Stimulated activated naive CD4-positive, alpha-beta T cell (primary cell): ENCODE measurements around the gene RNF157.
"Not testable (repeated sequence)": the region's sequence is repeated elsewhere in the genome, so short reads cannot be mapped to it uniquely, and the experiment has no call there.

Experiments used
- DNase-seq, 6 experiments: peaks; one replicate each; lab custom pipeline; 2025; lab: John Stamatoyannopoulos, UW

The RNF157 gene

GRCh38 chr17:76234354-76234679, 6.0 kb downstream of the RNF157 start:
- no peak for DNase-seq

- no peak for DNase-seq
Observed at GRCh38 chr17:76233588-76234353, 6.5 kb downstream of the RNF157 start.

GRCh38 chr17:76232342-76232741, 8.0 kb downstream of the RNF157 start:
- no peak for DNase-seq

- DNase-seq: not testable (repeated sequence)
Observed at GRCh38 chr17:76226749-76227148, 13.5 kb downstream of the RNF157 start.

- not testable (repeated sequence) for DNase-seq
Observed at GRCh38 chr17:76225373-76226086, 14.8 kb downstream of the RNF157 start.

GRCh38 chr17:76223802-76224201, 16.5 kb downstream of the RNF157 start:
- DNase-seq: no peak

GRCh38 chr17:76219670-76220383, 20.5 kb downstream of the RNF157 start:
- DNase-seq: no peak

GRCh38 chr17:76217081-76217480, 23.2 kb downstream of the RNF157 start:
- no peak for DNase-seq

- no peak for DNase-seq
Observed at GRCh38 chr17:76213491-76213890, 26.8 kb downstream of the RNF157 start.

- DNase-seq: no peak
Observed at GRCh38 chr17:76208120-76208519, 32.2 kb downstream of the RNF157 start.

- DNase-seq: no peak
Observed at GRCh38 chr17:76207275-76208059, 32.8 kb downstream of the RNF157 start.

- DNase-seq: not testable (repeated sequence)
Observed at GRCh38 chr17:76205542-76206144, 34.6 kb downstream of the RNF157 start.

GRCh38 chr17:76204277-76204676, 36.0 kb downstream of the RNF157 start:
- no peak for DNase-seq

- DNase-seq: no peak
Observed at GRCh38 chr17:76200354-76200753, 39.9 kb downstream of the RNF157 start.

GRCh38 chr17:76199469-76199868, 40.8 kb downstream of the RNF157 start:
- peak; percentile 42 to 85 (median 74) for DNase-seq

GRCh38 chr17:76198702-76199101, 41.6 kb downstream of the RNF157 start:
- DNase-seq: no peak

- DNase-seq: no peak
Observed at GRCh38 chr17:76197911-76198310, 42.4 kb downstream of the RNF157 start.

- DNase-seq: no peak
Observed at GRCh38 chr17:76196675-76197074, 43.6 kb downstream of the RNF157 start.

- DNase-seq: no peak
Observed at GRCh38 chr17:76195281-76196096, 44.8 kb downstream of the RNF157 start.

- peak in 3 of 6 experiments; percentile 14 to 26 (median 20) for DNase-seq
Observed at GRCh38 chr17:76193591-76193990, 46.7 kb downstream of the RNF157 start.

- DNase-seq: peak in 5 of 6 experiments; percentile 50 to 94 (median 88)
Observed at GRCh38 chr17:76191896-76192295, 48.4 kb downstream of the RNF157 start.
